Right atrium auricular region (tissue), 2 donors: Measurements from ENCODE around the gene BICD1. TPM values are rescaled to one million over a fixed set of nuclear protein-coding genes. Genes with fewer than 3 reads are reported as not detected.

Experiments
- DNase-seq: peaks from one replicate; pipeline ENCODE4 v3.0.0-alpha.2; 2019; ENCODE audit warnings: low spot score
- H3K27ac ChIP-seq, 2 donors: fragments of 200-600 bp; sonication (generic); 1 replicate in 1 of 2; 2 replicates in 1 of 2; pipeline ENCODE4 v1.5.1; 2016 to 2019
- H3K27me3 ChIP-seq, 2 donors: fragments of 200-600 bp; sonication (generic); one replicate each; pipeline versions ENCODE4 v1.5.1 to v1.6.0; 2017 to 2019
- H3K36me3 ChIP-seq: fragments of 200-600 bp; sonication (generic); one replicate; pipeline ENCODE4 v1.5.1; 2016
- H3K4me1 ChIP-seq, 2 donors: fragments of 200-600 bp; sonication (generic); one replicate each; pipeline versions ENCODE4 v1.5.1 to v1.6.0; 2017 to 2019
- H3K4me3 ChIP-seq, 2 donors: fragments of 200-600 bp; sonication (generic); 1 replicate in 1 of 2; 2 replicates in 1 of 2; pipeline ENCODE4 v1.5.1; 2017 to 2019; ENCODE audit warnings: mild to moderate bottlenecking in 1 of 2, moderate library complexity in 1 of 2
- H3K9me3 ChIP-seq, 2 donors: fragments of 200-600 bp; sonication (generic); one replicate each; pipeline ENCODE4 v1.5.1; 2019
- total RNA-seq, 2 donors: library from RNA; depleted of rRNA; stranded (reverse); fragments of >200 nt; gene quantifications; one replicate each; pipeline ENCODE4 v1.1.0, GENCODE V29; 2016
- TF ChIP-seq, protein P1 (sequence below), 2 donors: fragments of 200-600 bp; sonication (generic); IDR thresholded peaks; one replicate each; pipeline ENCODE4 v1.5.1; 2019; ENCODE audit warnings: antibody characterized with exemption in 2 of 2

BICD1 gene
- total RNA-seq, 2 donors from 2014 or later = 3.3 to 6.6 TPM

DNA sequence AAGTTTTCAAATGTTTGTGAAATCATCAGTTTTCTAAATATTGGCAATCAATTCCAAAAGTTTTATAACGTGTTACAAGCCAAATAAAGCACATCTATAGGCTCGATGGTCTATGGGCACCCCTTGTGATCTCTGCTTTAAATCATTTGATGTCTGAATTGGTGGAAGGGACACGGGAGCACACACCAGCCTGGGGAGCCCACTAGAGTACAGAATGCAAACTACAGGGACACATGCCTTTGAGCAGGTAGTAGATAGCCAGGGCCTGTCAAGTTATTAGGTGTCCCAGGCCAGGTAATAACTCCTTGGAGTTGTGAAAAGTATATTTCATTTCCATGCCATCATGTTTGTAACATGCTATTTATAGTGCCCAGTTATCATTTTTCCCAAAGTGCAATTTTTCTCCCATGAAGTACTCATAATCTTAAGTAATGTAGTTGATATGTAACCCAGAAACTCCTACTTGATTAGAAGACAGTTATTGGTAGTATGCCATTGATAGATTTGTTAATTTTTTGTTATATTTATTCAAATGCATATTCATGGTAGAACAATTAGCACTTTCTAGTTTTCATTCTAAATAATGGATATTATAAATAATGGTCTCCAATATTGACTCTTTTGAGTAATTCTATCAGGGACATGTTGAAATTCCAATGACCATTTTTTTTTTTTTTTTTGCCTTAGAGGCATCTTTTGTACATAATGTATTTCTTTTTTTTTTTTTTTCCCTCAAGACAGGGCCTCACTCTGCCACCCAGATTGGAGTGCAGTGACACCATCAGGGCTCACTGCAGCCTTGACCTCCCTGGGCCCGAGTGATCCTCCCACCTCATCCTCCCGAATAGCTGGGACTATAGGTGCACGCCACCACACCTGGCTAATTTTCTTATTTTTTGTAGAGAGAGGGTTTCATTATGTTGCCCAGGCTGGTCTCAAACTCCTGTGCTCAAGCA, 195.8 kb downstream of the BICD1 start:
- no peaks in the 10 kb centered on the region for H3K9me3 ChIP-seq
- no peaks in the 10 kb centered on the region for H3K4me1 ChIP-seq
- TF ChIP-seq, protein P1, sequence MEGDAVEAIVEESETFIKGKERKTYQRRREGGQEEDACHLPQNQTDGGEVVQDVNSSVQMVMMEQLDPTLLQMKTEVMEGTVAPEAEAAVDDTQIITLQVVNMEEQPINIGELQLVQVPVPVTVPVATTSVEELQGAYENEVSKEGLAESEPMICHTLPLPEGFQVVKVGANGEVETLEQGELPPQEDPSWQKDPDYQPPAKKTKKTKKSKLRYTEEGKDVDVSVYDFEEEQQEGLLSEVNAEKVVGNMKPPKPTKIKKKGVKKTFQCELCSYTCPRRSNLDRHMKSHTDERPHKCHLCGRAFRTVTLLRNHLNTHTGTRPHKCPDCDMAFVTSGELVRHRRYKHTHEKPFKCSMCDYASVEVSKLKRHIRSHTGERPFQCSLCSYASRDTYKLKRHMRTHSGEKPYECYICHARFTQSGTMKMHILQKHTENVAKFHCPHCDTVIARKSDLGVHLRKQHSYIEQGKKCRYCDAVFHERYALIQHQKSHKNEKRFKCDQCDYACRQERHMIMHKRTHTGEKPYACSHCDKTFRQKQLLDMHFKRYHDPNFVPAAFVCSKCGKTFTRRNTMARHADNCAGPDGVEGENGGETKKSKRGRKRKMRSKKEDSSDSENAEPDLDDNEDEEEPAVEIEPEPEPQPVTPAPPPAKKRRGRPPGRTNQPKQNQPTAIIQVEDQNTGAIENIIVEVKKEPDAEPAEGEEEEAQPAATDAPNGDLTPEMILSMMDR (IDR thresholded peaks at IDR 0.05) = peak in 1 of 2 donors; percentile 60
- no peak overlapping the region for H3K27ac ChIP-seq
- DNase-seq = no peak
- H3K27me3 ChIP-seq = no peaks in the 10 kb centered on the region
- H3K4me3 ChIP-seq = no peak overlapping the region
- H3K36me3 ChIP-seq = no peaks in the 10 kb centered on the region

DNA sequence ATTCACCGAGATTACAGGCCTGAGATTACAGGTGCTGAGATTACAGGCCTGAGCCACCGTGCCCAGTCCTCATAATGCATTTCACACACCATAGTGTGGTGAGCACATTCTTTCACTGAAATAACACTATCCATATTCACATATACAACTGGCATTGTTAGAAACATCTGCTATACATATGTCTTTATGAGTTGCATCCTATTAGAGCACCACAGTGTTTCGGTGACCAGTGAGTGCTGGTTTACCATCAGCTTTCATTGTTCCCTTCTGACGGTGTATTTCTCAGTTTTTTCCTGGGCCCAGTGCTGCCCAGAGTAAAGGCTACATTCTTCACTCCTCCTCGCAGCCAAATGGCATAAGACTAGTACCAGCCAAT, 196.5 kb downstream of the BICD1 start:
- no peaks in the 10 kb centered on the region for H3K9me3 ChIP-seq
- H3K27me3 ChIP-seq = no peaks in the 10 kb centered on the region
- H3K4me3 ChIP-seq = no peak overlapping the region
- no peak for DNase-seq
- H3K36me3 ChIP-seq = no peaks in the 10 kb centered on the region
- TF ChIP-seq, protein P1 (IDR thresholded peaks at IDR 0.05) = no peak
- H3K27ac ChIP-seq = no peak overlapping the region
- H3K4me1 ChIP-seq = no peaks in the 10 kb centered on the region

GRCh38 chr12:32305163-32305562, 198.5 kb downstream of the BICD1 start:
- TF ChIP-seq, protein P1 (IDR thresholded peaks at IDR 0.05) = peak; percentile 47 to 50
- Histone ChIP-seq H3K27me3 (no peaks in the 10 kb centered on the region), H3K4me1 (no peaks in the 10 kb centered on the region), H3K9me3 (no peaks in the 10 kb centered on the region), H3K27ac (no peak overlapping the region), H3K36me3 (no peaks in the 10 kb centered on the region), H3K4me3 (no peak overlapping the region)
- DNase-seq = no peak

DNA sequence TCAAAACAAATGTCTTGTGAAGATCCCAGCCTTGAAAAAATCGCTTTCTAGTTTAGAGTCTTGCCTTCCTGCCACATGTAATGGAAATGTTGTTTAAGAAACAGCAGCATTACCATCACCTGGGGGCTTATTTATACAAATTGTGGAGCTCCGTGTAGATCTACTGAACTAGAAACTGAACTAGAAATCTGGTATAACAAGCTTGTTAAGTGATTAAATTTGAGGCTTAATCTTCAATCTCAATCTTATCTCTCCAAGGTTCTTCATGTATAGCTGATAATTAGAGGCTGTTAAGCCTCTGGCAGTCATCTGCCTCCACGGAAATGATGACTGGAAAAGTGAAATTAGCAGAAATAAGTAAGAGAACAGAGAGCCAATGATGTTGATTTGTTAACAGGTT, 200.7 kb downstream of the BICD1 start:
- Histone ChIP-seq H3K4me1 (peaks cover 0 to 6% of the 10 kb centered on the region in 2 donors), H3K27me3 (no peaks in the 10 kb centered on the region), H3K27ac (no peak overlapping the region), H3K4me3 (no peak overlapping the region), H3K9me3 (no peaks in the 10 kb centered on the region), H3K36me3 (no peaks in the 10 kb centered on the region)
- TF ChIP-seq, protein P1 (IDR thresholded peaks at IDR 0.05) = no peak
- DNase-seq = no peak

DNA sequence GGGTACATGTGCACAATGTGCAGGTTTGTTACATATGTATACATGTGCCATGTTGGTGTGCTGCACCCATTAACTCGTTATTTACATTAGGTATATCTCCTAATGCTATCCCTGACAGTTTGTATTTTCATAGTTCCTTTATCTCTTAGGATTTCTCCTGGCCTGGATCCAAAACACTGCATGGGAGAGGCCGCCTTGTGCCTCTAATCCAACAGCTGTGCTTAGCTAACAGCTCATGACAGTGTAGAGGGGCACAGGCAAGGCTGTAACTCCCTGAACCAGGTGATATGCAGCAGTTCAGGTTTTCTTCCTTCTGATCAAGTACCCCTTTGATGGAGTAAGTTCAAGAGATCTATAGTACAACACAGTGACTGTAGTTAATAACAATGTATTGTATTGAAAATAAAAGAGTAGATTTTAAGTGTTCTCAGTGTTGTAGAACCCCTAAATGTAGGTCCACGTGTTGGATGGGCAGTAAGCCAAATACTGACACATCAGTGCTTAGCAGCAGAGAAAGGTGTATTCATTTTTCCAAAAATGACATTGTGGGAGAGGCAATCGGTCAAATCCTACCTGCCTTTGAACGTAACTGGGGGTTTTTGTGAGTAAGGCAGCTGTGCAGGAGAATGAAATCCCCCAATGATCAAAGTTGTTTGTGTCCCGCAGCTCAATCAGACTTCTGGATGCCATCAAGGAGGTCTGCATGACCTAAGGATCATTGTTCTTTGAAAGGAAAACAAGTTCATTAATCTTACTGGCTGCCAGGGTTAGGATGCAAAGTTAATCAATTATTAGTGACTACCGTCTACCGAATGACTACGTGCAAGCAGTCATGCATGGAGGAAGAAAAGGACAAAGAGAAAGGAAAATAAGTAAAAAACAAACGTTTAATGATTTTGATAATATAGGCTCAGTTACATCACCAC, 203.4 kb downstream of the BICD1 start:
- Histone ChIP-seq H3K4me3 (no peak overlapping the region), H3K9me3 (no peaks in the 10 kb centered on the region), H3K4me1 (peaks cover 0 to 6% of the 10 kb centered on the region in 2 donors), H3K27me3 (no peaks in the 10 kb centered on the region), H3K36me3 (no peaks in the 10 kb centered on the region), H3K27ac (no peak overlapping the region)
- no peak for DNase-seq
- TF ChIP-seq, protein P1 (IDR thresholded peaks at IDR 0.05) = no peak
